ENCODE results near the gene SPATS2.

DNA sequence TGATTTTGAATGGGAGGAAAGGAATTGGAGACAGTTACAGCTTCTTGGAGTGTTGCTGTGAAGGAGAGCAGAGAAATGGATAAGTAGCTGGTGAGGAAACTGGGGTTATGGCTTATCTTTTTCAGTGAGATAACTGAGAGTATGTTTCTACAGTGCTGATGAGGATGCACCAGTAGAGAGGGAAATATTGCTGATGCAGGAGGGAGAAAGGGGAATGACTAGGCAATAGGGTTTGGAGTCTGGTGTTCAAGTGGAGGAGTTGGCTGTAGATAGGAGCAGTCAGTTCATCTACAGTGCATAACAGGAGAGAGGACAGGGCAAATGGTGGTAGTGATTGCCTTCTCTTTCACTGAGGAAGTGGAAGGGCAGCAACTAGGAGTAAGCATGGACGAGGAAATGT is 33.0 kb downstream of the SPATS2 start:
- TF ChIP-seq, protein P1, sequence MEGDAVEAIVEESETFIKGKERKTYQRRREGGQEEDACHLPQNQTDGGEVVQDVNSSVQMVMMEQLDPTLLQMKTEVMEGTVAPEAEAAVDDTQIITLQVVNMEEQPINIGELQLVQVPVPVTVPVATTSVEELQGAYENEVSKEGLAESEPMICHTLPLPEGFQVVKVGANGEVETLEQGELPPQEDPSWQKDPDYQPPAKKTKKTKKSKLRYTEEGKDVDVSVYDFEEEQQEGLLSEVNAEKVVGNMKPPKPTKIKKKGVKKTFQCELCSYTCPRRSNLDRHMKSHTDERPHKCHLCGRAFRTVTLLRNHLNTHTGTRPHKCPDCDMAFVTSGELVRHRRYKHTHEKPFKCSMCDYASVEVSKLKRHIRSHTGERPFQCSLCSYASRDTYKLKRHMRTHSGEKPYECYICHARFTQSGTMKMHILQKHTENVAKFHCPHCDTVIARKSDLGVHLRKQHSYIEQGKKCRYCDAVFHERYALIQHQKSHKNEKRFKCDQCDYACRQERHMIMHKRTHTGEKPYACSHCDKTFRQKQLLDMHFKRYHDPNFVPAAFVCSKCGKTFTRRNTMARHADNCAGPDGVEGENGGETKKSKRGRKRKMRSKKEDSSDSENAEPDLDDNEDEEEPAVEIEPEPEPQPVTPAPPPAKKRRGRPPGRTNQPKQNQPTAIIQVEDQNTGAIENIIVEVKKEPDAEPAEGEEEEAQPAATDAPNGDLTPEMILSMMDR (IDR thresholded peaks at IDR 0.05; ENCODE audit: extremely low read depth in 1 of 2, insufficient read depth in 1 of 2, low read depth in 1 of 2, low read length in 2 of 2): no peak
- TF ChIP-seq POLR2AphosphoS5 (IDR thresholded peaks at IDR 0.05; ENCODE audit: insufficient read depth, low read depth, low read length) (no peak), JUN (IDR thresholded peaks at IDR 0.05; ENCODE audit: borderline replicate concordance, insufficient read depth, insufficient read length, low read depth) (no peak)
- TF ChIP-seq, protein P2, sequence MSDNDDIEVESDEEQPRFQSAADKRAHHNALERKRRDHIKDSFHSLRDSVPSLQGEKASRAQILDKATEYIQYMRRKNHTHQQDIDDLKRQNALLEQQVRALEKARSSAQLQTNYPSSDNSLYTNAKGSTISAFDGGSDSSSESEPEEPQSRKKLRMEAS (IDR thresholded peaks at IDR 0.05; ENCODE audit: insufficient read depth, insufficient read length): no peak

All from endothelial cell of umbilical vein (primary cell).